Measurements from ENCODE around the gene YTHDF1.

YTHDF1 gene

DNA sequence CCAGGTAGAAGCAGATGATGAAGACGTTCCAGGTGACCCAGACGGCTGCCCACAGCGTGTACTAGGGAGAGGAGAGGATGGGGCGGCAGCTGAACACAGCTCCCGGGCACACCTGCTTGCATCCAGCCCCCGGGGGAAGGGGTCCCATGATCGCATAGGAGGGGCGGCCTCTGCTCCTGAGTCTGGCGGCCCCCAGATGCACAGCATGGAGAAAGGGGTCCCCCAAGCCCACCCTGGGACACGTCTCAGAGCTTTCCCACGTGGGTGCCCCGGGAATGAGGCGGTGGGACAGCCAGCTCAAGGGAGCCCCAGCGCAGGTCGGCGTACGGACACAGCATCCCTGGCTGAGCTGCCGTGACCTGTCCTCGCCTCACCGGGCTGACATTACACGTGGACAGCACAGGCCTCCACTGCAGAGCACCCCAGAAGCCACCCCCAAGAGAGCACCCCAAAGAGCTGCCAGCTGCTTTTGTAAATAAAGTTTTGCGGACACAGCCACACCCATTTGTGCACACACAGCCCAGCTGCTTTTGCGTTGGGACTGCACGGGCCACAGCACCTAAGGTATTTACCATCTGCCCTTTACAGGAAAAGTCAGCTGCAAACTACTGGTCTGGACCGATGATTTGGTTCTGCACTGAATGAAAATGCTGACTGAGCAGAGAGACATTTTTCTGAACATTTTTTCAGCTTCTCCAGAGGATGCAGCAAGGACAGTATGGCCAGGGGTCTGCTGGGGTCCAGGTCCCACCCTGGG is 33.1 kb upstream of the YTHDF1 start:
- no peak for DNase-seq

DNA sequence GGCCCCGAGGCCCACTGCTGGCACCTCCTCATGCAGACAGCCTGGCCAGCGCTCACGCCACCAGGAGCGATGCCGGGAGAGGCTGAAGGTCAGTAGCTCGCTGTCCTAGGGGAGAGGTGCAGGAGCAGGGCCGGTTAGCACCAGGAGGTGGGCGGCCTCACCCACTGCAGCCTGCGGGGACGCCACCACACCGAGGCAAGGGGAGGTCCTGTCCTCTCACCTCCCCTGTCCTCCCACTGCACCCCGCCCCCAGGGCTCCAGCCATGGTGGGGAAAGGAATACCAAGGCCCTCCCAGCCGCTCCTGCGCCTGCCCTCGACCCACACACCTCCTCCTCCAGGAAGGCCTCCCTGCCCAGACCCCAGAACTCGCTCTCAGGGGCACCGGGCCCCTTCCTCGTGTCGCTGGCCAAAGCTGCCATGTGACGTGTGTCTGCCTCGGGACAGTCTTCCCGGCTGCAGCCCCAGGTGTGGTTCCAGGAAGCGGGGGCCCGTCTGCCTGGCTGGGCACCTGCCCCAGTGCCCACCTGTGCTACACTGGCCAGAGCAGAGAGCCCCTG is 31.8 kb upstream of the YTHDF1 start:
- no peak for DNase-seq

DNA sequence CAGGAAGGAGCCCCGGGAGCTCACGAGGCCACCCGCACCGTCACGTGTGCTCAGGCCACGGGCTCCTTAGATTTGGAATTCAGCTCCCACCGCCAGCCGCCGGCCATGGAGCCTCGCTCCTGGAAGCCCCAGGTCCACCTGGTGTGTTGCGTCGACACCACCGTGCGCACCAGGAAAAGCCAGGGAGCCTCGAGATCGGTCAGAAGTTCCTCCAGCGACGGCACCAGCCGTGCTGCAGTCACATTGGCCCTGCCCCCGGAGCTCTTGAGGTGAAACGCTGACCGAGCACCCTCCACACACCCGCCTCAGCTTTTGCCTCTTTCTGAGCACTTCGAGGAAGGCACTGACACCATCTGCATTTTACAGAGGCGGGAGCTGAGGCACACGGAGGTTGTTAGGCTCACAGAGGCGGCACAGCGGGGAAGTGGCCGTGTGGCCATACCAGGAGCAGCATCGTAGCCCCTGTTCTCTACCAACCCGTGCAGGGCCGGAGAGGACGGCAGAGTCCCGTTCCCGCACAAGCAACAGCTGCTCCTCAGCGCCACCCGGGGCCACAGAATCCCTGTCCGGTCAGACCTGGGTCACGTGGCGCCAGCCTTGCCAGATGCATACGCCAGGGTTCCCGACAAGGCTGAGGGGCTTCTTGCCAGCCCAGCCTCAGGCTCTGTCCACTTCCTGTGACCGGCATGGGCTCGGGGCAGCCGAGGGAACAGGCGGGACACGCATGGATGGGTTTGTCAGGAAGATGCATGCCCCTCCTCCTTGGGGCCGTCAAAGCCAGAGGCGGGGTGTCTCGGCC is 30.8 kb upstream of the YTHDF1 start:
- DNase-seq: no peak

DNA sequence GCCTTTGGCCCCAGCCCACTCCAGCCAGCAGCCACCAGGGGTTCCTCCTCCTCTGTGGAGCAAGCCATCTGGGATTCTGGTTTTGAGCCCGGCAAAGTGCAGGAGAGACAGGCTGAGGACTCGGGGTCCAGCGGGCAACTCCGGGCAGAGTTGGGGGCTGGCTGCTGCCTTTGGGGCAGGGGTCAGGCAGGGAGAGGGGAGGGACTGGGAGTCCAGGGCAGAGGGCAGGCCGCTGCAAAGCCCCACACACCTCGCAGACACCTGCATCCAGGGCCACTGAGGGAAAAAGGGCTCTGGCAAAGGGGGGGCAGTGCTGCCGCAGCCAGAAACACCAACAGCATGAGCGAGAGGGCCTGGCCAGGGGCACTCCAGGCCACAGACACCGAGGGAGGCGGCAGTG is 28.5 kb upstream of the YTHDF1 start:
- no peak for DNase-seq

DNA sequence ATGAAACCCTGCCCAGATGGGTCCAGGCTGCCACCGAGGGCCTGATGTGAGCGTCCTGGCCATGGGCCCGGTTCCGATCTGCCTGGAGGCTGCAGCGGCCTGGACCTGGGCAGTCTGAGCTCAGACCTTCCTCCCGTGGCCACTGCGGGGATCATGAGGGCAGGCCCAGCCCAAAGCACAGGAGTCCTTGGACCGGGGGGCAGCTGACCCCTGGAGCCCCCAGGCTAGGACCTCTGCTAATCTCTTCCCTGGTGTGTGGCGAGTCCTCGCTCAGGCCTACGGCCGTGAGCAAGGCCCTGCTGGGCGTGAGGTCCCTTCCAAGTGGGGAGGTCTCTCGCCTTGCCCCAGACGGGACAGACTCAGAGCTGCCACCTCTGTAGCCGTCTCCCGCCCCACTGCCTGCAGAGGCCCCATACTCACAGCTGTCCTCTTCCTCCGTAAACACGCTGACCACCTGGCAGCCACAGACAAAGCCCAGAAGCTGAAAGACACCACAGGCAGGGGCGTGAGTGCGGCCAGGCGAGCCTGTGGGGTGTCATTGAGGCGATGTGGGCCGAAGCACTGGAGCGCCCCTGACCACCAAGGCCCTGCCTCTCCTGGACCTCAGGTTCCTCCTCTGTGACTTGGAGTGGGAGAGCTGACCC is 27.8 kb upstream of the YTHDF1 start:
- no peak for DNase-seq

DNA sequence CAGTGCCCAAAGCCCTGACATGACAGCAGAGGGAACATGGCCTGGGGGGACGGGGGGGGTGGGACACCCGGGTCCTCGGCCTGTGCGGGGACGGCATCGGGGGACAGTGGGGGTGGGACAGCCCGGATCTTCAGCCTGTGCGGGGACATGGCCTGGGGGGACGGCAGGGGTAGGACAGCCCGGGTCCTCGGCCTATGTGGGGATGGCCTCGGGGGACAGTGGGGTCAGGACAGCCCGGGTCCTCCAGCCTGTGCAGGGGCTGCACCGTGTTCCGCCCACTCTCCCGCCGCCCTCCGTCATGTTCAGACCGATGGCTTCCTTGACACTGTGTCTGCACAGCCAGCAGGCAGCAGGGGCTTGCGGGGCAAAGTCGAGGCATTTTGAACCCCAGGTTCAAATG is 26.8 kb upstream of the YTHDF1 start:
- DNase-seq: no peak

DNA sequence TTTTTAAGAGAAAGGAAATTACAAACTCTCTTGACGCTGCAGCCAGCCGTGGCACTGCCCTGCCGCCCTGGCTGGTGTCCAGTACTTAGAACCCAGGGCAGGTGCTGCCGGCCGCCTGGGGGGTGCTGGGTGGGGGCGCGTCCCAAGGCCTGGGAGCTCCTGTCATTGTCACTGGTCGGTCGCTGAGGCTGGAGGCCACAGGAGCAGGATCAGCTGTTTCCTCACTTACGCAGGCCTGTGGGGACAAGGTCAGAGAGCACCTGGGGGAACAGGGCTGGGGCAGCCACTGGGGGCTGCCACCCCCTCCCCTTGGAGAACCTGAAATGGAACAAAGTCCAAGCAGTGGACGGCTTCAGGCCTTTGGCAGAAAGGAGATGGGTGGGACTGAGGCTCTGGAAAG is 25.3 kb upstream of the YTHDF1 start:
- no peak for DNase-seq

DNA sequence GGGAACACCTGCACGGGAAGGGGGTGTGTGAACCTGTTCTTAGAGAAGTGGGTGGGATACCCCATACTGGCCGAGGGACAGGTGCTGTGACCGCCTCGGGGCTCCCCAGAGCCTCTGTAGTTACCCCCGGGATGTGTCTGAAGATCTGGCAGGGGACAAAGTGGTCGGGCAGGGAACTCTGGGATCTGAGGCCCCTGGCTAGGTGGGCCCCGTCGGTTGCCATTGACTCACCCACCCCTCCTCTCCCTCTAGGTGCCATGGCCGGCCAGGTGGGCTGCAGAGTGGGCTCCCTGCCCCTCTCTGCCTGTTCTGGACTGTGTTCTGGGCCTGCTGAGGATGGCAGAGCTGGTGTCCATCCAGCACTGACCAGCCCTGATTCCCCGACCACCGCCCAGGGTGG is 24.1 kb upstream of the YTHDF1 start:
- no peak for DNase-seq

DNA sequence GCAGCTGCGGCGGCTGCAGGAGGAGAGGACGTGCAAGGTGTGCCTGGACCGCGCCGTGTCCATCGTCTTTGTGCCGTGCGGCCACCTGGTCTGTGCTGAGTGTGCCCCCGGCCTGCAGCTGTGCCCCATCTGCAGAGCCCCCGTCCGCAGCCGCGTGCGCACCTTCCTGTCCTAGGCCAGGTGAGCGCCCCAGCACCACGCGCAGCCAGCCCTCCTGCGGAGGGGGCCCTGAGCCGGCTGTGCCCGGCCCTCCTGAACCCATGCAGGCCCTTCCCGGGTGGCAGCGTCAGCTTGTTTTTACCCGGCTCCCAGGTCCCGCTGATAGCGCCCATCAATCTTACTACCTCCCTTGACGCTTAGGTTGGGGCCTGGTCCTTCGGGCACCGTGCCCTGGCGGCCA is 23.5 kb upstream of the YTHDF1 start:
- no peak for DNase-seq

DNA sequence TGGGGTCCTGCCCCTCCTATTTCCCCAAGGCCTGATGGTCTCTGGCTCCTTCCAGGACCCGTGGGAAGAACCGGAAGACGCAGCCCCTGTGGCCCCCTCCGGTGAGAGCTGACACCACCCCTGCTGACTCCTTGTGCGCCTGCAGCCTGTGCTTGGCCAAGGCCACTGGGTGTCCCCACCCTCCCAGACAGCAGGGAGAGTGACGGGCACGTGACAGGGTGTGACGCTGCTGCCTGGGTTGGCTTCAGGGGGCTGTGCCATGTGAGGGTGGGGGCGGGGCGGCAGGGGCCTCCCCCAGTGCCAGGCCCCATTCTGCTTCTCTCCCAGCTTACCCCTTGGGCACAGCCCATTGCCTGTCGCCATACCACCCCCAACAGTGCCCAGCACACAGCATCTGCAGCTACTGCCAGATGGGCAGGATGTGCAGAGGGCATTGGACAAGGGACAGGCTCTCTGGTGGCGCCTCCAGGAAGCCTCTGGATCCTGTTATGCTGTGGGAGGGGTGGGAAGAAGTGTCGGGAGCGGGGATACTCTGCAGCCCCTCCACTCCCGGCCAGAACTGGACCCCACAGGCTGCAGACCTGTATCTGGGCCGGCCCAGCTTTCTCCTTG is 22.7 kb upstream of the YTHDF1 start:
- no peak for DNase-seq

DNA sequence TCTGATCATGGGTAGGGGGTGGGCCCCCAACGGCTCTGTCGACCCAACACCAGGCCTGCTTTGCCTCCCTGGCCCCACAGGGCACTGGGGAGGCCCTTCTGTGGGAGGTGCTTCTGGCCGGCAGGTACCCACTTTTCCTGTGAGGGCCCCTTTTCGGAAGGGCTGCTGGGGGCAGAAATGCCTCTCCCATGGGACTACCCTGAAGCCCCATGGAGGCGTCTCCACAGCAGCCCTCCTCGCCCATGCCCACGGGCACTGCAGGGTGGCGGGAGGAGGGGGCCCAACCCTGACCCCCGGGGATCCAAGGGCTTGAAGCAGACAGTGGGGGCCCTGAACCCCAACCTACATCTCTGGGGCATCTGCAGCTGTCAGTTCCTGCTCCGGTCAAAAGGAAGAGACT is 22.1 kb upstream of the YTHDF1 start:
- no peak for DNase-seq

DNA sequence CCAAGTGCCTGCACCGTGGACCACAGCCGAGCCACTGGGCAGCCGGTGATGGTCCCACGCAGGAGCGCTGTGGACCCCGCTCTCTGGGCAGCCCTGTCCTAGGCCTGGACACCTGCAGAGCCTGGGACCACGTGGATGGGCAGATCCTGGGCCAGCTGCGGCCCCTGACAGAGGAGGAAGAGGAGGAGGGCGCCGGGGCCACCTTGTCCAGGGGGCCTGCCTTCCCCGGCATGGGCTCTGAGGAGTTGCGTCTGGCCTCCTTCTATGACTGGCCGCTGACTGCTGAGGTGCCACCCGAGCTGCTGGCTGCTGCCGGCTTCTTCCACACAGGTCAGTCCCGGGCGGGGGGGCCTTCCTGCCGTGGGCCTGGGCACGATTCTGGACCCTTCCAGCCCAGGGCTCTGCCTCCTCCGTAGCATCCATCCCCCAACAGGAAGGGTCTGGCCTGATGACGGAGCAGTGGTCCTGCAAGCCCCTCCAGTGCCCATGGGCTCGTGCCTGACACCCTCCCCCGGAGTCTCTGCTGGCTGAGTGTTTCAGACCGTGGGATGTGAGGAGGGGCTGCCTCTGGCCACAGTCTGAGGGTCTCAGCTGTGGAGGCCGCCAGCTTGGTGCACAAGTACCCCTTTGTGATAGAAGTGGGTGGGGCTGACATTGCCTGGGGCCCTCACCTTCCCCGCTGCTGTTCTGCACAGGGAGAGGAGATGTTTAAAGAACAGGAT is 20.3 kb upstream of the YTHDF1 start:
- no peak for DNase-seq

DNA sequence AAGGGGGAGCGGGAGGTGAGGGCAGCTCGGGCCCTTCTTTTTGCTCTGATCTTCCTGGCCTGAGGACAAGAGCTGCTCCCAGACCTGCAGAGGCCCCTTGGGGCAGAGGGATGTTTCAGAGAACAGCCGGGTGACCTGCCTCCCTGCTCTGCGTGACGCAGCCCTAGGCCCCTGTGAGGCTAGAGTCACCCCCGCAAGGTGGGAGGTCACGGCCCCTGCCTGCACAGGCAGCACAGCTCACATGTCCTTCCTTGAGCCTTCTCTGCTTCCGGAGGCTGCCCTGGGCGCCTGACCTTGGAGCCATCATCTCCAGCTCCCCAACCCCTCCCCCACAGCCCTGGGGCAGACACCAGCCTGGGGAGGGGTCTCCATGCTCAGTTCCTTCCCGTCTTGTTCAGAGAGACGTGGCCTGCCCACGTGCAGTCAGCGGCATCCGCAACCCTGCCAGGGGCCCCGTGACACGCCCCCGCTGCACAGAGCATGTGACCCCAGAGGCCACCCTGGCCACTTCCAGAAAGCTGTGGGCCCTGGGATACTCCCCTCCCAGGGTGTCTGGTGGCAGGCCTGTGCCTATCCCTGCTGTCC is 19.6 kb upstream of the YTHDF1 start, which contains the start of gene BIRC7:
Gene BIRC7, plus strand, starts transcription at position 507 of the 585 bp plus-strand sequence. CDS start 192 bp downstream, outside the sequence.
- DNase-seq: no peak

DNA sequence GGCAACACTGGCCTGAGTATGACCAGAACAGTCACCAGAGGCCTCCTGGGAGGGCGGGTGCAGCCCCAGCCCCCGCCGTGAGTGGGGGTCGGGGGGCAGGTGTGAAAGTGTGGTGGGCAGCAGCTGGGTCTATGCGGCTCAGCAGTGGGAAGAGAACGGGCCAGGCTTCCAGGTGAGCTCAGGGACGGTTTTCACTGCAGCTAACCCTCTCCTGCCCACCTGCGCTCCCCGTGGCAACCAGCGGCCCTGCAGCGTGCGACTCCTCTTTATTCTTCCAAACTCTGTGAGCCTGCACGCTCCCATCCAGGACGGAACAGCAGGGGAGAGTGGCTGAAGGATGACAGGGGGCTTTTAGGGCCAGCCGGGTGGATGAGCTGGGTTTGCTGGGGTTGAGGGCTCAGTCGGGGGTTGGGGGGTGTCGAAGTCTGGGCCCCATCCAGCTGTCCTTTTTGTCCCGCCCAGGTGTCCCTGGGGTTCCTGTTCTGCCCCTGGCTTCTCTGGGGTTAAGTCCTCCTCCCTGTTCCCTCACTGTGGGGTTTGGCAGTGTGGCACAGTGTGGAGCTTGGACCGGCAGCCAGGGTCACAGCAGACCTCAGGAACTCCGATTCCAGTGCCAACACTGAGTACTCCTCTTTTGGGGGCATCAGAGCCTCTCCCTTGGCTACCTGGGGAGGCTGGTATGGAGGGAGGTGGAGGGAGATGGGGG is 18.9 kb upstream of the YTHDF1 start:
- DNase-seq: no peak

DNA sequence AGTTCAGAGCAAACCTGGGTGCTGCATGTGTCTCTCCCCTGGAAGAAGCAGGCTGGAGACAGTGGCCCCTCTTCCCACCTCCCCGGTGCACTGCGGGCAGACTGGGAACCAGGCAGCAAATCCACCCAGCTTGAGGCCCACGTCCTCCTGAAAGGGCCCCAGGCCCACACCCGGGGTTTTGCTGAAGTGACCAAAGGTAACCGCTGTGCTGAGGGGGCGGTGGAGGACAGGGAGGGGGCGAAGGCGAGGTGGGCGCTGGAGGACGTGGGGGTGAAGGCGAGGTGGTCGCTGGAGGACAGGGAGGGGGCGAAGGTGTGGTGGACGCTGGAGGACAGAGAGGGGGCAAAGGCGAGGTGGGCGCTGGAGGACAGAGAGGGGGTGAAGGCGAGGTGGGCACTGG is 18.0 kb upstream of the YTHDF1 start:
- no peak for DNase-seq

DNA sequence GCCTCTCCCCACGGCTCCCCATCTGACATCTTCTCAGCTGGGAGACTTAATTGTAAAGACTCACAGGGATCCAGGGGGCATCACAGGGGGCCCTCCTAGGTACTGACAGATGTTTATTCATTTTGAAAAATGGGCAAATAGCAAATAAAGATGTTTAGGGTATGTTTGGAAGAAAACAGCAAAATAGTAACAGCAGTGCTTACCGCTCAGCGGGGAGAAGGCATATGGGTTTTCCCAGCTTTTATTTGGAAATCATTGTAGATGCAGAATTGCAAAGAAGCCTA is 17.1 kb upstream of the YTHDF1 start:
- no peak for DNase-seq

DNA sequence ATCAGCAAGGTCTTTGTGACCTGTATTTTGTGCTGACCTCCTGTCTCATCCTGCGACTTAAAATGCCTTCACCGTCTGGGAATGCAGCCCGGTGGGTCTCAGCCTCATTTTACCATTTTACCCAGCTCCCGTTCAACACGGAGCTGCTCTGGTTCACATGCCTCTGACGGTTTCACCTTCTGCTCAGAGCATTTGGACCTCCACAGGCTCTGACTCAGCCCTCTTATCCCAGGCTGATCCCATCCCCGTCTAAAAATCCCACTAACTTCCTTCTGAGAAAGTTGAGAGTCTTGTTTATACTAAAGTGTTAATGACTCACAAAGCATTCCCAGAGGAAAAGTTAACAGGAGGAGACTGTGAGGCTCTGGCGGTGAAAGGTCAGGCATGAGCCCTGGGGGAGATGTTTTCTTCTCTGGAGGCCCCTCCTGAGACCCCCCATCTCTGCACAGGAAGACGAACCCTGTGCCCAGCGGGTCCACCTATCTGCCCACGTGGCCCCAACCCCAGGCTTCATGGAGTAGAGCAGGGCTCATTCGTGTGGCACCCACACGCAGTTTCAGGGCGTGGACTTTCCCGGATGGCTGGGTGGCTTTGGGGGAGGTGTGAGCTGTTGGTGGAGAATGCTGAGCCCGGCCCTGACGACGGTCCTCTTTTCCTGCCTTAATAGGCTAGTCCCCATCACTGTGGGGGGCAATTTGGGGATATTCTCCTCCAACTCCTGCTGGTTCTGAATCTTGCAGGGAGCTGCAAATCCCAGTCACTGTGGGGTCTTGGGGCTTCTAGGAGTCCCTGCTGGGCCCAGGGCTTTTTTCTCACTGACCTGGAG is 16.5 kb upstream of the YTHDF1 start:
- no peak for DNase-seq

DNA sequence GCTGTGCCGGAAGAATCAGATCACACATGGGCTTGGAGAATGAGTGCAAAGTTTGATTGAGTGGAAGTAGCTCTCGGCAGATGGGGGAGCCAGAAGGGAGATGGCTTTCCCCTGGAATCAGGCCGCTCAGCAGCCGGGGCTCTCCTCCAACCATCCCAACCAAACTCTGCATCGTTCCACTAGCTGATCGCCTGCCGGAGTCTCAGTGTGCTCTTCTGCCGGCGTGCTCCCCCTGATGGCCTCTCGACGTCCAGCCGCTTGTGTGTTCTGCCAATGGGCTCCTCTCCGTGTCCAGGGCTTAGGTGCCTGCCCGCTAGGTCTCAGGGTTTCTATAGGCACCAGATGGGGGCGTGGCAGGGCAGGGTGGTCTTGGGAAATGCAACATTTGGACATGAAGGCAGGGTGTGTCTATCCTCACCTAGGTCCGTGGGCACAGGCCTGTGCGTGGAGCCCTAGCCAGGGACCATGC is 14.9 kb upstream of the YTHDF1 start:
- no peak for DNase-seq

DNA sequence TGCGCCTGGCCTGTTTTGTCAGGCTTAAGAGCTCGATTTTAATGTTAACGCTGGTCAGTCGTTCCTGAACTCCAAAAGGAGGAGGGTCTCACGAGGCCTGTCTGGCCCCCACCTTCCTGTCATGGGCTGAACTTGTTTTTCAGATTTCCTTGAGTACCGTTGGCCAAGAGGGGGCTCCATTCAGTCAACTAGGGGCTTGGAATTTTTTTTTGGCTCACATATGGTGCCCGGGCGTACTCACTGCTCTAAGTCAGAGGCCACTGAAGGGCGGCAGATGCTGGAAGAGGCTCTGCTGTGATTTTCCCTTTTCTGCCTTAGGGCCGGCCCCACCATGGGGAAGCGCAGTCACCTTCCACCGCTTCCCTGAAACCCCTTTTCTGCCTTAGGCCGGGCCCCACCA is 12.9 kb upstream of the YTHDF1 start:
- DNase-seq: no peak

DNA sequence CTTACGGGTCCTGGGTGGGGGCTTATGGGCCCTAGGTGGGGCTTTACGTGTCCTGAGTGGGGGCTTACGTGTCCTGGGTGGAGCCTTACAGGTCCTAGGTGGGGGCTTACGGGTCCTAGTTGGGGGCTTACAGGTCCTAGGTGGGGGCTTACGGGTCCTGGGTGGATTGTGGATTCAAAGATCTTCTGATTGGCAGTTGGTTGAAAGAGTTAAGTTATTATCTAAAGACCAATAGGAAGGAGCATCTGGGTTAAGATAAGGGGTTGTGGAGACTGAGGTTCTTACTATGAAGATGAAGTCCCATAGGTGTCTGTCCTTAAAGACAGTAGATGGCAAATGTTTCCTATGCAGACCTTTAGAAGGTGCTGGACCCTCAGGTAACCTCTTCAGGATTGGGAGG is 11.3 kb upstream of the YTHDF1 start:
- no peak for DNase-seq

Measured in NCI-H1105 treated with DMSO at 0.1 percent for 48 hours (cell line).